ENCODE measurements around the gene PROB1. TPM values are rescaled to one million over a fixed set of nuclear protein-coding genes. Genes with fewer than 3 reads are reported as not detected.
A peak's percentile ranks its signal among the peaks of the same experiment; 100 is the strongest.

Gene PROB1
- total and polyA plus RNA-seq, 2 of the 13 experiments (the other 11 are each of a cell fraction or from before 2014, with no cell fraction given), result 0.69 to 1.1 TPM

DNA sequence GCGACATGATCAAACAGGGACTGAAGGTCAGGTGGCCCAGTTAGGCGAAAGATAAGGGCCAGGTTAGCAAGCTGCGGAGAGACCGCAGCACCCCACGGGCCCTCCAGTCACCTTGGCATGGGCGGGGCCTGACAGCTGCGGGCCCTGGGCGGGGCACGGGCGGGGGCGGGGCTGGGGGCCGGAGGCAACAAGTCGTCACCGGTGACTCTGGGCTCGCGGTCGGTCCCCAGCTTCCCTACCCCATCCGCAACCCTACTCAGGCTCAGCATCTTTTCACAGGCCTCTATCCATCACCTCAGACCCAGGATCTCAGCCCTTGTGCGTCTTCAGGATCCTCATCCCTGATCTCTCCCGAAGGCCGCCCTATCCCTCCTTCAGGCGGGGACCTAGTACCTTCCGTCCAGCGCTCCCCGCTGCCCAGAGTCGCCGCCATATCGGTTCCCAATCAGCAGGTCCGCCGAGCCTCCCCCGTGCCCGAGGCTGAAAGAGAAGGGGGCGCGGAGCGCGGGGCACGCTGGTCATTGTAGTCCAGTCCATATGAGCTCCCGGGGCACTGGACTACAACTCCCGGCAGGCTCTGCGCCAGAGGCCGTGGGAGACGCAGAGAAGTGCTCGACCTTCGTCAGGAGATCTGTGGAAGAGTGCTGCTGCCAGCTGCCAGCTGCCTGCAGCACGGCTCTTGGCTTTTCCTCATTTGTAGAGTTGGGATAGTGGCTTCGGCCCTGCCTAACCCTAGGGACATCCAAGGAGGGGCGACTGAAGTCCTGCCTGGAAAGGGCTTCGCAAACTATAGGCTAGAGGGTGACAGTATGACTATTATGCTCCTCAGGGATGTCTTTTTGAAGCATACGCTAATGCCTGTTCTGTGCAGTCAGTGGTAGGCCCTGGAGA lies 44.4 kb upstream of the PROB1 start, which contains the start of gene DNAJC18 (continued):
- TF ChIP-seq ZNF142 (CRISPR knock-in tag; IDR thresholded peaks at IDR 0.05) (no peak), MATR3 (CRISPR knock-in tag; IDR thresholded peaks at IDR 0.05) (no peak), BRCA1 (CRISPR knock-in tag; IDR thresholded peaks at IDR 0.05) (no peak), SNRNP70 (IDR thresholded peaks at IDR 0.05; ENCODE audit: low read depth, low read length) (no peak), HOXD1 (CRISPR knock-in tag; IDR thresholded peaks at IDR 0.05) (peak; percentile 12; the same call in 1 of the 2 replicates), ZNF720 (CRISPR knock-in tag; IDR thresholded peaks at IDR 0.05) (no peak), ISL2 (CRISPR knock-in tag; IDR thresholded peaks at IDR 0.05) (no peak), HDAC2 (CRISPR knock-in tag; IDR thresholded peaks at IDR 0.05) (peak; percentile 61), HOXA5 (CRISPR knock-in tag; IDR thresholded peaks at IDR 0.05) (no peak), ZNF576 (CRISPR knock-in tag; IDR thresholded peaks at IDR 0.05) (no peak), ZNF260 (CRISPR knock-in tag; IDR thresholded peaks at IDR 0.05; ENCODE audit: borderline replicate concordance, low read depth) (no peak), KDM2A (CRISPR knock-in tag; IDR thresholded peaks at IDR 0.05; ENCODE audit: borderline replicate concordance, low read depth) (peak; percentile 78), ZNF570 (CRISPR knock-in tag; IDR thresholded peaks at IDR 0.05; ENCODE audit: borderline replicate concordance) (no peak), HMG20A (CRISPR knock-in tag; IDR thresholded peaks at IDR 0.05; ENCODE audit: borderline replicate concordance) (no peak), ADNP (CRISPR knock-in tag; IDR thresholded peaks at IDR 0.05) (no peak), MTERF4 (CRISPR knock-in tag; IDR thresholded peaks at IDR 0.05) (0 out of 2 replicates have a peak, but pooled peaks have one; percentile 28), ZNF569 (CRISPR knock-in tag; IDR thresholded peaks at IDR 0.05; ENCODE audit: borderline replicate concordance) (no peak), ZBTB7B (CRISPR knock-in tag; IDR thresholded peaks at IDR 0.05) (peak; percentile 43; the same call in 1 of the 2 replicates), ZNF292 (CRISPR knock-in tag; IDR thresholded peaks at IDR 0.05; ENCODE audit: borderline replicate concordance, low read depth) (peak; percentile 57; the same call in 1 of the 2 replicates)
- TF ChIP-seq, protein P1, sequence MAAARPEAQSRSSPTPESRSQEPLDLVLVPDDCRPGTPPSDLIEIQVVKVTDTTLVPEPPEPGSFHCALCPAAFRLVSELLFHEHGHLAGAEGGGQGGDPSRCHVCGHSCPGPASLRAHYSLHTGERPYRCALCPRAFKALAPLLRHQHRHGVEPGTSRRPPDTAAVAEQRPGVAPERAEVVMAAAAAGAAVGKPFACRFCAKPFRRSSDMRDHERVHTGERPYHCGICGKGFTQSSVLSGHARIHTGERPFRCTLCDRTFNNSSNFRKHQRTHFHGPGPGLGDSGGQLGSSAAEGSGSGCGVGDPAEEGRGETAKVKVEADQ (CRISPR knock-in tag; IDR thresholded peaks at IDR 0.05; ENCODE audit: borderline replicate concordance), result 0 out of 2 replicates have a peak, but pooled peaks have one; percentile 33
